HepG2 (cell line): ENCODE results near the gene LAG3. TPM values are rescaled to one million over a fixed set of nuclear protein-coding genes. Genes with fewer than 3 reads are reported as not detected.

Experiments used
- ATAC-seq: fragments of 200-7000 bp; cut with Tn5 transposase; 3 replicates; pipeline ENCODE4 v1.9.1; 2020; ENCODE audit warnings: mild to moderate bottlenecking, moderate library complexity
- BruUV-seq: library from RNA; stranded (reverse); fragments of 400-500 nt; replicated peaks from 2 replicates; lab custom pipeline; 2021; lab: Mats Ljungman, UMichigan
- CTCF ChIA-PET: fragments of 300-600 bp; formaldehyde crosslinking; extraction: SDS; loops from one replicate; lab custom pipeline; 2021; ENCODE audit warnings: low total read pairs, inconsistent platforms, low intra/inter-chr PET ratio; lab: Yijun Ruan, JAX
- POLR2A ChIA-PET: fragments of 350-600 bp; sonication (Branson Sonifier 250); formaldehyde crosslinking; loops from one replicate; lab custom pipeline; 2020; ENCODE audit warnings: antibody characterized with exemption, inconsistent platforms; lab: Yijun Ruan, JAX
- DNase-seq: peaks from one replicate; pipeline ENCODE4 v3.0.0-alpha.2; 2015; ENCODE audit warnings: low spot score
- FAIRE-seq: peaks from 3 replicates; lab custom pipeline; 2011; peaks lifted over from hg19 to GRCh38; lab: Jason Lieb, UNC
- H2AFZ ChIP-seq: one replicate; pipeline ENCODE4 v1.6.1; 2011; ENCODE audit warnings: low read length, inconsistent platforms
- H3K27ac ChIP-seq: fragments of 300-600 bp; 3 replicates; pipeline ENCODE4 v1.8.0; 2011; ENCODE audit warnings: mixed run types, mild to moderate bottlenecking, mixed read lengths, low read length, inconsistent platforms; ENCODE audit not compliant: insufficient read depth; ENCODE audit errors: extremely low read length
- H3K27me3 ChIP-seq, 2 experiments: fragments of 200-600 bp in 1 of 2; 2 replicates in 1 of 2; 3 replicates in 1 of 2; pipeline versions ENCODE4 v1.6.0 to v1.8.0; 2011; ENCODE audit warnings: low read length in 2 of 2, mild to moderate bottlenecking in 2 of 2, moderate library complexity in 2 of 2, inconsistent platforms in 1 of 2; ENCODE audit not compliant: insufficient read depth in 2 of 2, control insufficient read depth in 1 of 2
- H3K36me3 ChIP-seq, 2 experiments: fragments of 200-600 bp in 1 of 2; replicated peaks in 1 of 2; 2 replicates in 1 of 2; 3 replicates in 1 of 2; pipeline versions ENCODE4 v1.5.1 to v1.8.0; 2011; ENCODE audit warnings: low read length in 2 of 2, inconsistent platforms in 1 of 2; ENCODE audit not compliant: insufficient read depth in 2 of 2, control insufficient read depth in 1 of 2
- H3K4me1 ChIP-seq: 2 replicates; pipeline ENCODE4 v1.5.1; 2012; ENCODE audit warnings: low read length, inconsistent platforms; ENCODE audit not compliant: insufficient read depth
- H3K4me2 ChIP-seq: 2 replicates; pipeline ENCODE4 v1.6.0; 2011; ENCODE audit warnings: low read depth, low read length, inconsistent platforms
- H3K4me3 ChIP-seq, 3 experiments: fragments of 200-600 bp in 1 of 3; sonication (generic), shearing (Covaris generic) in 1 of 3; replicated peaks in 1 of 3; 2 replicates each; pipeline ENCODE4 v1.5.1; 2011 to 2016; ENCODE audit warnings: low read length in 3 of 3, inconsistent platforms in 2 of 3, low read depth in 2 of 3, mild to moderate bottlenecking in 2 of 3, control low read depth in 1 of 3, mixed read lengths in 1 of 3; ENCODE audit not compliant: insufficient read depth in 1 of 3
- H3K79me2 ChIP-seq: one replicate; pipeline ENCODE4 v1.6.1; 2011; ENCODE audit warnings: low read length, inconsistent platforms; ENCODE audit not compliant: insufficient read depth
- H3K9ac ChIP-seq: 2 replicates; pipeline ENCODE4 v1.6.0; 2011; ENCODE audit warnings: mild to moderate bottlenecking, low read depth, low read length, inconsistent platforms; ENCODE audit not compliant: insufficient read depth
- H3K9me3 ChIP-seq: 2 replicates; pipeline ENCODE4 v1.5.1; 2012; ENCODE audit warnings: mild to moderate bottlenecking, low read length
- H4K20me1 ChIP-seq: 2 replicates; pipeline ENCODE4 v1.6.0; 2011; ENCODE audit warnings: inconsistent platforms, mild to moderate bottlenecking, low read length, moderate library complexity; ENCODE audit not compliant: insufficient read depth
- ZFX ChIP-seq: sonication (generic); formaldehyde crosslinking; IDR thresholded peaks from 2 replicates; pipeline ENCODE4 v1.4.0; 2020; ENCODE audit warnings: mild to moderate bottlenecking, low read depth, missing genetic modification reagents, moderate library complexity
- ZNF768 ChIP-seq: sonication (generic); formaldehyde crosslinking; IDR thresholded peaks from 2 replicates; pipeline ENCODE4 v1.4.0; 2020; ENCODE audit warnings: missing genetic modification reagents
- WGBS: methylation state at CpG from one replicate; pipeline ENCODE4 v1.1.6; 2017; ENCODE audit warnings: low lambda C conversion rate; 5-methylcytosine and 5-hydroxymethylcytosine counted together
- in situ Hi-C: cut with HindIII; loops from 2 replicates; pipeline ENCODE4 v1.10.0; 2017; ENCODE audit warnings: low pct_unique_long_range_greater_than_20kb; ENCODE audit not compliant: extremely low pct_ligation_motif_present
- intact Hi-C: fragments of 100-400 bp; cut with micrococcal nuclease; formaldehyde crosslinking; loops from one replicate; pipeline ENCODE4 v1.10.0; 2022; ENCODE audit not compliant: unreplicated experiment
- polyA plus RNA-seq, 8 experiments: library from polyadenylated mRNA; depleted of rRNA in 3 of 8; stranded (reverse) in 7 of 8; unstranded in 1 of 8; fragments of >200 nt; fragmentation: Illumina TruSeq in 4 of 8; extraction: Trizol in 4 of 8; gene quantifications; 2 replicates each; pipeline versions ENCODE4 v1.2.1 to v1.2.3, GENCODE V29; 2011 to 2016; ENCODE audit warnings: low read depth in 4 of 8, missing spikeins in 1 of 8, mixed read lengths in 1 of 8; ENCODE audit not compliant: insufficient read depth in 1 of 8
- total RNA-seq, 5 experiments: library from RNA; depleted of rRNA; stranded (reverse); fragments of >200 nt; fragmentation: Illumina TruSeq; extraction: Trizol; gene quantifications; 2 replicates each; pipeline ENCODE4 v1.2.3, GENCODE V29; 2016; ENCODE audit warnings: low read depth in 1 of 5
- TF ChIP-seq, protein P1 (sequence below): sonication (generic); formaldehyde crosslinking; IDR thresholded peaks from 2 replicates; pipeline ENCODE4 v1.5.0; 2020; ENCODE audit warnings: missing genetic modification reagents
- TF ChIP-seq, protein P2 (sequence below): sonication (generic); formaldehyde crosslinking; IDR thresholded peaks from 2 replicates; pipeline ENCODE4 v1.5.1; 2020; ENCODE audit warnings: mild to moderate bottlenecking, missing genetic modification reagents, moderate library complexity

Gene LAG3
- total and polyA plus RNA-seq, 2 of the 13 experiments (the other 11 are each of a cell fraction or from before 2014, with no cell fraction given), result 0.11 to 0.26 TPM

DNA sequence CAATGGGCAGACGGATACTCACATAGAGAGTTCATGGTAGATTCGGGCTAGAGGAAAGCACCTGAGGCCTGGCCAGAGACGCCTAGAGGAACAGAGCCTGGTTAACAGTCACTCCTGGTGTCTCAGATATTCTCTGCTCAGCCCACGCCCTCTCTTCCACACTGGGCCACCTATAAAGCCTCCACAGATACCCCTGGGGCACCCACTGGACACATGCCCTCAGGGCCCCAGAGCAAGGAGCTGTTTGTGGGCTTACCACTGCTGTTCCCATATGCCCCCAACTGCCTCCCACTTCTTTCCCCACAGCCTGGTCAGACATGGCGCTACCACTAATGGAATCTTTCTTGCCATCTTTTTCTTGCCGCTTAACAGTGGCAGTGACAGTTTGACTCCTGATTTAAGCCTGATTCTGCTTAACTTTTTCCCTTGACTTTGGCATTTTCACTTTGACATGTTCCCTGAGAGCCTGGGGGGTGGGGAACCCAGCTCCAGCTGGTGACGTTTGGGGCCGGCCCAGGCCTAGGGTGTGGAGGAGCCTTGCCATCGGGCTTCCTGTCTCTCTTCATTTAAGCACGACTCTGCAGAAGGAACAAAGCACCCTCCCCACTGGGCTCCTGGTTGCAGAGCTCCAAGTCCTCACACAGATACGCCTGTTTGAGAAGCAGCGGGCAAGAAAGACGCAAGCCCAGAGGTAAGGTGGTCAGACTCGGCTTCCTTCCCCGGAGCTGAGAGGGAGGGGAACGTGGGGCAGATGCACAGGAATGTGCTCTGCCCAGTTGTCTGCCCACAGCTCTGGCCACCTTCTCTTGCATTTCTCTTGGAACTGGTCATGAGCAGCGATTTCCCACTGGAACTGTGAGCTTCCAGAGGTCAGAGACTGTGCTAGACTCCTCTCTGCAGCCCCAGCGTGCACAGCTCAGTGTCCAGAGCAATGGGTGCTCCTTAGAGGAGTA lies 16.9 kb downstream of the LAG3 start, which contains the start of gene CD4:
TSS of gene CD4 (plus strand) at position 557 of the 953 bp plus-strand sequence. CDS start 10,611 bp downstream, outside the sequence.
- Histone ChIP-seq H3K27ac (no peak within 1 kb of the TSS), H3K4me1 (peaks cover 42% of the 10 kb centered on the region), H3K79me2 (no peaks in the 10 kb centered on the region), H2AFZ (peak within 1 kb of the TSS; percentile 48), H3K27me3 (no peaks in the 10 kb centered on the region; a peak in 1 of 5 replicates), H3K4me3 (peak within 1 kb of the TSS; percentile 18 to 57 (median 26); a peak in 5 of 6 replicates), H4K20me1 (no peaks in the 10 kb centered on the region), H3K9ac (peak within 1 kb of the TSS; percentile 53; the same call in 1 of the 2 replicates), H3K9me3 (no peaks in the 10 kb centered on the region), H3K4me2 (peak within 1 kb of the TSS; percentile 71)
- WGBS, result 42% methylated on average over 17 of the region's 18 CpGs
- in situ Hi-C loops, result no loop called here
- intact Hi-C loops, result no loop called here
- ATAC-seq (no peak), FAIRE-seq (no peak)
- ChIA-PET POLR2A (interaction anchor here (0.7 to 1.5 kb wide), 5 partner anchors 21 to 65 kb away, joined by 3 to 6 read pairs (median 3); partner anchors contain the start of genes COPS7A, MLF2 and PTMS), CTCF (no interaction called here)
- no TSS peak for BruUV-seq
- 0 out of 2 replicates have a peak, but pooled peaks have one; percentile 20 for TF ChIP-seq ZNF768 (CRISPR knock-in tag)
- TF ChIP-seq ZFX (CRISPR knock-in tag), result peak; percentile 44; the same call in 1 of the 2 replicates
- TF ChIP-seq, protein P1, sequence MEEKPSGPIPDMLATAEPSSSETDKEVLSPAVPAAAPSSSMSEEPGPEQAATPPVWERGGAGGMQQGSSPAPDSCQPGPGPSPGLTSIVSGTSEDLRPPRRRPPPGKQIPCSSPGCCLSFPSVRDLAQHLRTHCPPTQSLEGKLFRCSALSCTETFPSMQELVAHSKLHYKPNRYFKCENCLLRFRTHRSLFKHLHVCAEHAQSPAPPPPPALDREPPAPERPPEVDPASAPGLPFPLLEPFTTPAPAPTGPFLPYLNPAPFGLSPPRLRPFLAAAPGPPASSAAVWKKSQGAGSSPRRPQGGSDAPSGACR (CRISPR knock-in tag), result no peak
- TF ChIP-seq, protein P2, sequence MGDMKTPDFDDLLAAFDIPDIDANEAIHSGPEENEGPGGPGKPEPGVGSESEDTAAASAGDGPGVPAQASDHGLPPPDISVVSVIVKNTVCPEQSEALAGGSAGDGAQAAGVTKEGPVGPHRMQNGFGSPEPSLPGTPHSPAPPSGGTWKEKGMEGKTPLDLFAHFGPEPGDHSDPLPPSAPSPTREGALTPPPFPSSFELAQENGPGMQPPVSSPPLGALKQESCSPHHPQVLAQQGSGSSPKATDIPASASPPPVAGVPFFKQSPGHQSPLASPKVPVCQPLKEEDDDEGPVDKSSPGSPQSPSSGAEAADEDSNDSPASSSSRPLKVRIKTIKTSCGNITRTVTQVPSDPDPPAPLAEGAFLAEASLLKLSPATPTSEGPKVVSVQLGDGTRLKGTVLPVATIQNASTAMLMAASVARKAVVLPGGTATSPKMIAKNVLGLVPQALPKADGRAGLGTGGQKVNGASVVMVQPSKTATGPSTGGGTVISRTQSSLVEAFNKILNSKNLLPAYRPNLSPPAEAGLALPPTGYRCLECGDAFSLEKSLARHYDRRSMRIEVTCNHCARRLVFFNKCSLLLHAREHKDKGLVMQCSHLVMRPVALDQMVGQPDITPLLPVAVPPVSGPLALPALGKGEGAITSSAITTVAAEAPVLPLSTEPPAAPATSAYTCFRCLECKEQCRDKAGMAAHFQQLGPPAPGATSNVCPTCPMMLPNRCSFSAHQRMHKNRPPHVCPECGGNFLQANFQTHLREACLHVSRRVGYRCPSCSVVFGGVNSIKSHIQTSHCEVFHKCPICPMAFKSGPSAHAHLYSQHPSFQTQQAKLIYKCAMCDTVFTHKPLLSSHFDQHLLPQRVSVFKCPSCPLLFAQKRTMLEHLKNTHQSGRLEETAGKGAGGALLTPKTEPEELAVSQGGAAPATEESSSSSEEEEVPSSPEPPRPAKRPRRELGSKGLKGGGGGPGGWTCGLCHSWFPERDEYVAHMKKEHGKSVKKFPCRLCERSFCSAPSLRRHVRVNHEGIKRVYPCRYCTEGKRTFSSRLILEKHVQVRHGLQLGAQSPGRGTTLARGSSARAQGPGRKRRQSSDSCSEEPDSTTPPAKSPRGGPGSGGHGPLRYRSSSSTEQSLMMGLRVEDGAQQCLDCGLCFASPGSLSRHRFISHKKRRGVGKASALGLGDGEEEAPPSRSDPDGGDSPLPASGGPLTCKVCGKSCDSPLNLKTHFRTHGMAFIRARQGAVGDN, result peak; percentile 50
- TF ChIP-seq, all 625 proteins: peak for 3
- DNase-seq, result no peak
- H3K36me3 ChIP-seq, result no peaks in the 10 kb centered on the region
